A549 (cell line): Measurements from ENCODE around the gene MAD1L1. TPM values are rescaled to one million over a fixed set of nuclear protein-coding genes. Genes with fewer than 3 reads are reported as not detected.

Source experiments
- ATAC-seq, 2 experiments: fragments of 200-7000 bp in 1 of 2; fragments of >200 bp in 1 of 2; cut with Nextera tagmentation in 1 of 2; cut with Tn5 transposase in 1 of 2; 3 replicates each; pipeline versions ENCODE4 v1.8.0 to v1.9.1; 2018 to 2020; ENCODE audit warnings: mild to moderate bottlenecking in 1 of 2, moderate library complexity in 1 of 2
- CTCF ChIA-PET: fragments of 300-600 bp; sonication (Branson Sonifier 250); formaldehyde crosslinking; extraction: SDS; loops from one replicate; lab custom pipeline; 2021; ENCODE audit warnings: antibody characterized with exemption, inconsistent platforms; lab: Yijun Ruan, JAX
- POLR2A ChIA-PET: fragments of 350-600 bp; formaldehyde crosslinking; extraction: SDS; loops from one replicate; lab custom pipeline; 2021; ENCODE audit warnings: antibody characterized with exemption, inconsistent platforms; lab: Yijun Ruan, JAX
- DNase-seq, 2 experiments: peaks; one replicate each; pipeline versions ENCODE4 v3.0.0 to v3.0.0-alpha.2; 2011 to 2016; ENCODE audit warnings: low read depth in 1 of 2, low spot score in 1 of 2
- FAIRE-seq: peaks from 2 replicates; lab custom pipeline; 2011; peaks lifted over from hg19 to GRCh38; lab: Jason Lieb, UNC
- H3K27ac ChIP-seq, 2 experiments: fragments of >200 bp; sonication (Bioruptor Twin); formaldehyde crosslinking; 3 replicates each; pipeline ENCODE4 v1.5.1; 2016 to 2017
- H3K4me1 ChIP-seq: fragments of >200 bp; sonication (Bioruptor Twin); formaldehyde crosslinking; 3 replicates; pipeline ENCODE4 v1.6.1; 2016
- H3K4me2 ChIP-seq: fragments of >200 bp; sonication (Bioruptor Twin); formaldehyde crosslinking; 3 replicates; pipeline ENCODE4 v1.6.1; 2016
- H3K4me3 ChIP-seq: fragments of >200 bp; sonication (Bioruptor Twin); formaldehyde crosslinking; 3 replicates; pipeline ENCODE4 v1.5.1; 2016
- H3K9me3 ChIP-seq: fragments of >200 bp; sonication (Bioruptor Twin); formaldehyde crosslinking; 3 replicates; pipeline ENCODE4 v1.6.1; 2016
- CEBPB ChIP-seq, 2 experiments: fragments of >200 bp in 1 of 2; sonication (Bioruptor Twin) in 1 of 2; formaldehyde crosslinking in 1 of 2; IDR thresholded peaks; 2 replicates each; pipeline ENCODE4 v1.6.1; 2012 to 2016
- CHD2 ChIP-seq: fragments of 150-350 bp; IDR thresholded peaks from 2 replicates; pipeline ENCODE4 v1.6.1; 2014; ENCODE audit warnings: low read length; ENCODE audit not compliant: partially characterized antibody
- CTCF ChIP-seq: fragments of >200 bp; sonication (Bioruptor Twin); formaldehyde crosslinking; IDR thresholded peaks from 3 replicates; pipeline ENCODE4 v1.5.1; 2016
- EHMT2 ChIP-seq: fragments of 200-600 bp; sonication (generic); IDR thresholded peaks from 2 replicates; pipeline ENCODE4 v1.6.1; 2016; ENCODE audit warnings: antibody characterized with exemption, low read depth, mild to moderate bottlenecking, moderate library complexity
- ELK1 ChIP-seq: fragments of 150-350 bp; IDR thresholded peaks from 2 replicates; pipeline ENCODE4 v1.6.1; 2014; ENCODE audit warnings: low read depth, mild to moderate bottlenecking, low read length
- FOSB ChIP-seq: fragments of 250-450 bp; sonication (Bioruptor Pico); IDR thresholded peaks from 2 replicates; pipeline ENCODE4 v1.5.0; 2020; ENCODE audit warnings: mild to moderate bottlenecking, moderate library complexity
- HDAC2 ChIP-seq: fragments of 200-600 bp; sonication (generic); IDR thresholded peaks from 2 replicates; pipeline ENCODE4 v1.6.1; 2016
- HMGXB4 ChIP-seq: fragments of 250-450 bp; sonication (Bioruptor Pico); IDR thresholded peaks from 2 replicates; pipeline ENCODE4 v1.5.0; 2021; ENCODE audit warnings: mild to moderate bottlenecking, moderate library complexity, borderline replicate concordance
- MAFK ChIP-seq: fragments of 450-650 bp; IDR thresholded peaks from 2 replicates; pipeline ENCODE4 v1.6.1; 2014; ENCODE audit not compliant: partially characterized antibody
- MAX ChIP-seq: IDR thresholded peaks from 2 replicates; pipeline ENCODE4 v1.6.1; 2012
- RAD21 ChIP-seq, 2 experiments: fragments of >200 bp in 1 of 2; sonication (Bioruptor Twin) in 1 of 2; formaldehyde crosslinking in 1 of 2; IDR thresholded peaks in 1 of 2; conservative IDR thresholded peaks in 1 of 2; 2 replicates in 1 of 2; 3 replicates in 1 of 2; pipeline ENCODE4 v1.6.1; 2012 to 2018; ENCODE audit warnings: inconsistent platforms in 1 of 2
- RNF2 ChIP-seq: fragments of 200-600 bp; sonication (generic); IDR thresholded peaks from 2 replicates; pipeline ENCODE4 v1.6.1; 2016; ENCODE audit warnings: low read depth, mild to moderate bottlenecking, antibody characterized with exemption, moderate library complexity, borderline replicate concordance
- SMC3 ChIP-seq: fragments of >200 bp; sonication (Bioruptor Twin); formaldehyde crosslinking; IDR thresholded peaks from 3 replicates; pipeline ENCODE4 v1.6.1; 2018; ENCODE audit warnings: inconsistent platforms
- TP53 ChIP-seq: fragments of 250-450 bp; sonication (Bioruptor Pico); IDR thresholded peaks from 2 replicates; pipeline ENCODE4 v1.5.0; 2021; ENCODE audit warnings: mild to moderate bottlenecking, moderate library complexity
- USF2 ChIP-seq: fragments of 450-650 bp; IDR thresholded peaks from 2 replicates; pipeline ENCODE4 v1.6.1; 2014; ENCODE audit warnings: antibody characterized with exemption
- WGBS: methylation state at CpG from one replicate; pipeline ENCODE4 v1.1.6; 2017; ENCODE audit errors: missing lambda C conversion rate; 5-methylcytosine and 5-hydroxymethylcytosine counted together
- polyA plus RNA-seq, 4 experiments: library from polyadenylated mRNA; depleted of rRNA in 3 of 4; stranded (reverse); fragments of >200 nt; fragmentation: RNase III in 1 of 4; extraction: RNeasy Plus Mini Kit Qiagen cat#74134 plus additional on column Dnase treatment in 1 of 4; gene quantifications; 2 replicates in 3 of 4; 3 replicates in 1 of 4; pipeline ENCODE4 v1.2.3, GENCODE V29; 2011 to 2017

MAD1L1 gene
- polyA plus RNA-seq, 2 of the 4 experiments (the other 2 are of a cell fraction) = 13.6 to 16.6 TPM

GRCh38 chr7:2209146-2209960 is 23.4 kb downstream of the MAD1L1 start:
- no peak overlapping the region for H3K4me3 ChIP-seq
- TF ChIP-seq CTCF (peak; percentile 72), ELK1 (no peak), RAD21 (conservative IDR thresholded peaks at IDR 0.05 in 1 of 2, IDR thresholded peaks at IDR 0.05 in 1 of 2) (peak; percentile 81 to 84), HDAC2 (no peak), MAX (no peak), SMC3 (peak; percentile 67; the same call in 2 of the 3 replicates)
- ATAC-seq (peak; percentile 69 to 94; a peak in 5 of 6 replicates), DNase-seq (peak; percentile 52 to 70), FAIRE-seq (no peak)
- H3K27ac ChIP-seq = no peak overlapping the region
- no peaks in the 10 kb centered on the region for H3K4me1 ChIP-seq
- ChIA-PET POLR2A (interaction anchor here (0.6 kb wide), 1 partner anchor 451 kb away, joined by 8 read pairs; no protein-coding TSS in a partner anchor), CTCF (interaction anchor here (0.6 to 3.0 kb wide), 30 partner anchors 10 to 654 kb away, joined by 3 to 13 read pairs (median 4); no protein-coding TSS in a partner anchor)
- H3K4me2 ChIP-seq = no peak overlapping the region
- 69% methylated on average over 13 of the region's 21 CpGs for WGBS
- no peaks in the 10 kb centered on the region for H3K9me3 ChIP-seq

GRCh38 chr7:2208712-2209111 is 24.0 kb downstream of the MAD1L1 start:
- FAIRE-seq (no peak), ATAC-seq (no peak), DNase-seq (no peak)
- TF ChIP-seq EHMT2 = no peak
- no peak for TF ChIP-seq FOSB (CRISPR knock-in tag)
- no peak for TF ChIP-seq MAFK
- no peak for TF ChIP-seq HMGXB4
- TF ChIP-seq CTCF = no peak
- TF ChIP-seq CHD2 = no peak
- TF ChIP-seq CEBPB (IDR thresholded peaks at IDR 0.05) = no peak
- TF ChIP-seq TP53 (CRISPR knock-in tag) = no peak
- TF ChIP-seq ELK1 = no peak
- no peak for TF ChIP-seq RNF2
- TF ChIP-seq USF2 = no peak
- no peak overlapping the region for H3K27ac ChIP-seq
- CTCF ChIA-PET = interaction anchor here (0.8 to 3.0 kb wide), 18 partner anchors 9 to 630 kb away, joined by 3 to 13 read pairs (median 4); no protein-coding TSS in a partner anchor
- no peaks in the 10 kb centered on the region for H3K9me3 ChIP-seq
- 95% methylated on average over 16 of the region's 16 CpGs for WGBS
- POLR2A ChIA-PET = no interaction called here
- H3K4me1 ChIP-seq = no peaks in the 10 kb centered on the region
- H3K4me2 ChIP-seq = no peak overlapping the region
- no peak overlapping the region for H3K4me3 ChIP-seq
